ENCODE data around the gene RHOBTB1.
"Not testable (repeated sequence)": the region's sequence is repeated elsewhere in the genome, so short reads cannot be mapped to it uniquely, and the experiment has no call there.

Gene RHOBTB1

DNA sequence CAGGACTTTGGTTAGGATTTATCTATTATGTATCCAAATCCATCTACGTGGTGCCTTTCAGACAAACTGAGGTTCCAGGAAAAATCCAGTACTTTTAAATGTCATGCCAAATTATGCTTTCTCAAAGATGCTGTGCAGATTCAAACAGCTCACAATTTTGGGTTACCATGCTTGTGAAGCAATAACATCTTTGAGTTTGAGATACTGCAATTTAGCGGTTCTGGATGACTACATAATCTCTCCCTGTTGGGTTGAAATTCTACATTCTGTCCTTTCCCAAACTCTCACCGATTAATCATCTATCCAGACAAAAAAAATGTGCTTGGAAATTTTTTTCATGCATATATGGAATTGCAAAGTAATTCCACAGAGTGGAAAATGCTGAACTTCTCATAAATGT is 3.5 kb downstream of the RHOBTB1 start:
- no peak for DNase-seq

DNA sequence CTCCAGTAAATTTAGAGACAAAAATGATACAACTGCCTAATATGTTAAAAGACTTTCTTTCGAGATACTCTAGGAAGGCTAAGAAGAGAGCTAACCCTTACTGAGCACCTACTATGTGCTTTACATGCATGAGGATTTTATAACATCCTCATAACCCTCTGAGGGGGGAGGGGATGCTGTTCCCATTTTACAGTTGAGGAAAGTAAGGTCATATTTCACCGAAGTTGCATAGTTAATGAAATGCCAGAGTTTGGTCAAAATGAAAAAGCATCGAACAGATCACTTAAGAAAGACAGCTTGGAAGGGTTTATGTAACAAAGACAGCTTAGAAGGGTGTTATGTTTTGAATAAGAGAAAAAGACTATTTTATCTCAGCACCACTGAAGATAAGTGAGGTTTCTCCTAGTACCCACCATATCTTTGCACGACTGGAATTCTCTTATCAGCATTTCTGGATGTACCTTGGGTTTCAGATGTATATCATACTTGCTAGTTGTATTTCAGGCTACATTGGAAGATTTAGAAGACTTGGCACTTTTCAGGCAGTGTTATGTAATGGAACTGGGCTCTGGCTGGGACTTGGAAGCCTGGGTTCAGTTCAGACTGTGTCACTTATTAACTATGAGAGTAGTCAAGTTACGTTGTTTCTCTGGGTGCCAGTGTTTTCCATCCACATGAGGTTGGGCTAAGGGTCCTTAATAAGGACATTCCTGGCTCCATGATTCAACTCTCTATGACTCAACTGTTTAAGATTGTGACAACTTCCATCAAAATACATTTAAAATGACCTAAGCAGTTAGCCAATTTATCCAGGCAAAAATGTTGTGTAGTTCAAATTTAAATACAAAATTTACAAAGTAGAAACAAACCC is 6.0 kb downstream of the RHOBTB1 start:
- no peak for DNase-seq

DNA sequence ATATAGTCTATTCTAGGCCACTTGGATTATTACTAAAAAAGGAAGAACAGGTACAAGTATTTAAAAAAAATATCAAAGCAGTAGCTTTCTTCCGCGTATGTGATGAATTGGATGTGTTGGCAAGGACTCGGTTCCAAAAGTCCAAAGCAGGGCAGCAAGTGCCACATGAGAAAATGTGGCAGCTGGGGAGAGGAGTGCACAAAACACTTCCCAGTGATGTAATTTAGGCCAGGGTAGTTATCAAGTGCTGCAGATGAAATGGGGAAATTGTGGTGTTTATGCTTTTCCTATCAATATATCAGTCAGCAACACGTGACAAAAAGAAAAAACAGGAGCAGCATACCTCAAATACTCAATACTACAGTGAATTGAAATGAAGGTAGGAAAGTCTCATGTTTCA is 7.0 kb downstream of the RHOBTB1 start:
- DNase-seq = no peak

DNA sequence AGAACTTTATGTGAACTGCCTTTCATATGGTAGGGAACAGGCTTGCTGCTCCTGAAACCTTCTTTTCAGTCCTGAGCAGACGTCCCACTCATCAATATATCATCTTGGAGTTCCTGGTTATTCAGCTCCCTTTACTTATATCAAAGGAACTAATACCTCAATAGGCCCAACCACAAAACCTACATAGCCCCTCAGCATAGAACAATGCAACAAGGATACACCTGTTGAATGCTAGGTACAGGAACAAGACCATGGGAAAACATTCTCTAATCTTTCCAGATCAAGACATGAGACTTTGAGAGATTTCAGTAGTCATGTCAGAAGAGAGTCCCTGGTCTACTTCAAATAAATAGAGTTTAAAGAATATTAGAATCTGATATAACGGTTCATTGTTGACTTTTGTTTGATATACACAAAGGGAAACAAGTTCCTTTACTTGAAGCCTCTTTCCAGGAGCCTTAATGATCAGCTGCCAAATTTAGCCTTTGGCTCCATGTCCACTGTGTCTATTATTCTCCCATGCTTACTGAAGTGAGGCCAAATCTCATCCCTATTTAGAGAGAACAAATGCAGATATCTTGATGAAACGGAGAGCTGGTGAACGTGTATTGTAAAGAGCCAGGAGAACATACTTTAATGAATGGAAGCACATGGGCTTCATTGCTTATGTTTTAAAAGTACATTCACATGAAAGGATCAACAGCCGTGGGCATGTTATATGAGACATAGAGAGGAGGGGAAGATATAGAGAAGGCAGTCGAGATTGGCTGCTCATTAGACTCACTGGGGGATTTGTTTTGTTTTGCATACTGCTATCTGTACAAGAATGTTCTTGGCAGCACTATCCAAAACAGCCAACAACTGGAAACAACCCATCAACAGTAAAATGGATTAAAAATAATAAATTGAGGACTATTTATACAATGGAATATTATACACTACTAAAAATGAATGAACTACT is 9.5 kb downstream of the RHOBTB1 start:
- no peak for DNase-seq

DNA sequence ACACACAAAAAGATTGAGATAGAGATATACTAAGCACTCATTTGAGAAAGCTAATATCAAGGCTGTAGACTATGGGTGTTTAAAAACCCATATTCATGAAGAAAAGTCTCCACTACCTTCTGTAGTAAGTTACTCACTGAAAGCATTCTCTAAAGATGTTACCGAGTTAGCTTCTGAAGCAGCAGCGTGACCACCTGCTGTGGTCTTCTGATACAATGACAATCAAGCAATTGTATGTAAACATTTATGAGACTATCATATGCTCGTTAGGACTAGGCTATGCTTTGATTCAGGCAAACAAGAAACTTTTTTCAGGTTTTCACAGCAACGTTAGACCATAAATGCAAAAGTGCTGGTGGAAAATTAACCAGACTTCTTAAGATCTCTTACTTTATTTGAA is 11.2 kb downstream of the RHOBTB1 start:
- no peak for DNase-seq

DNA sequence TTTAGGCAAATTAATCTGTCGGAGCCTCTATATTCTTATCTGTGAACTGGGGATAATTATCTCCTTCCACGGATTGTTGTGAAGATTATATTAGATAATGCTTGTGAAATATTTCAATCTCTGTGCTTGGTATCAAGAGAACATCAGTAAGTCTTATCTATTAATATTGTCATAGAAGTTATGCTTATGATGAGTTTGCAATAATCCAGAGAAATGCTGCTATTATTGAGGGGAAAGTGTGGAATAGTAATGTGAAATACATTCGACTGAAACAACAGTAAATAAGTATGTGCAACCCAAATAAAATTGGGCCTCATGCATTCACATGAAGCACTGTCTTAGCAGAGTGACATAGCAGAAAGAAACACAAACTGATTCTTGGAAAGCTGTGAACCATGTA is 13.7 kb downstream of the RHOBTB1 start:
- no peak for DNase-seq

DNA sequence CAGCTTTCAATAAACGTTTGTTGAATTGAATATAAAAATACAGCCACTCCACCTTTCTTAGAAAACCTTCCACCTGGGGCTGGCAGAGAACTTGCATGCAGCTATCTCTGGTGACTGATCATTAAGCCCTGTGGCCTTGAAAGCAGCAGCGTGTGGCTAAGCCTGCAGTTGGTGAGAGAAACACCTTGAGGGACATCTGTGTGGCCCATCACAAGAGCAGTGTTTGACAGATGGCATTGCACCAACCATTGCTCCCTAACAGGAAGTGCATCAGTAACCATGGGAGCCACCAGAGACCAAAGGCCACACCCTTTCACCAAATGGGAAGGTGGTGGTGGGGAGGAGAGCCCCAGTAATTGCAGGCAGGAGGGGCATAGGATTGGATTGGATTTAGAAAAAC is 22.4 kb downstream of the RHOBTB1 start:
- DNase-seq = no peak

DNA sequence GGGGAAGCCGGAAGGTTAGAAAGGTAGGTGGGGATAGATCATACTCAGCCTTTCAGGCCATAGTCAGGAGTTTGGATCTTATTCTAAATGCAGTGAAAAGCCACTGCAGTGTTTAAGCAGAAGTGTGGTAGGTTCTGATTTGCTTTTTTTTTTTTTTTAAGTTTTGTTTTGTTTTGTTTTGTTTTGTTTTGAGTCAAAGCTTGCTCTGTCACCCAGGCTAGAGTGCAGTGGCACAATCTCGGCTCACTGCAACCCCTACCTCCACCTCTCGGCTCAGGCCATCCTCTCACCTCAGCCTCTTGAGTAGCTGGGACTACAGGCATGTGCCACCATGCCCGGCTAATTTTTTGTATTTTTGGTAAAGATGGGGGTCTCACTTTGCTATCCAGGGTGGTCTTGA is 23.5 kb downstream of the RHOBTB1 start:
- DNase-seq = no peak

DNA sequence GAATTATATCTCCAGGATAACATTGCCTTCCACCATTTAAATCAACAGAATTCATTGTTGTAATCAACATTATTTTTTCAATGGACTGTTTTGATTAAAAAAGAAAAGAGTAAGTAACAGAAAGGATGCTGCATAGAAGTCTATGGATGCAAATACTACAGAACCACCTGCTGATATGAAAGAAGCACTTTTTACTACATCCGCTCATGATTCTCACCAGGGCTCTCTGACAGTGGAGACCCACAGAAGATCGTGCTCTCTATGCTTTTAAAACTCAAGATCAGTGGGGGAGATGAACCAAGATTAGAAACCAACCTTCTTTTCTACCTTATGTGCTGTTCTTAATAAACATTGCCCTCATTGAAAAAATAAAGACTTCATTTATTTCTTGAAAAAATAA is 24.4 kb downstream of the RHOBTB1 start:
- DNase-seq = no peak

DNA sequence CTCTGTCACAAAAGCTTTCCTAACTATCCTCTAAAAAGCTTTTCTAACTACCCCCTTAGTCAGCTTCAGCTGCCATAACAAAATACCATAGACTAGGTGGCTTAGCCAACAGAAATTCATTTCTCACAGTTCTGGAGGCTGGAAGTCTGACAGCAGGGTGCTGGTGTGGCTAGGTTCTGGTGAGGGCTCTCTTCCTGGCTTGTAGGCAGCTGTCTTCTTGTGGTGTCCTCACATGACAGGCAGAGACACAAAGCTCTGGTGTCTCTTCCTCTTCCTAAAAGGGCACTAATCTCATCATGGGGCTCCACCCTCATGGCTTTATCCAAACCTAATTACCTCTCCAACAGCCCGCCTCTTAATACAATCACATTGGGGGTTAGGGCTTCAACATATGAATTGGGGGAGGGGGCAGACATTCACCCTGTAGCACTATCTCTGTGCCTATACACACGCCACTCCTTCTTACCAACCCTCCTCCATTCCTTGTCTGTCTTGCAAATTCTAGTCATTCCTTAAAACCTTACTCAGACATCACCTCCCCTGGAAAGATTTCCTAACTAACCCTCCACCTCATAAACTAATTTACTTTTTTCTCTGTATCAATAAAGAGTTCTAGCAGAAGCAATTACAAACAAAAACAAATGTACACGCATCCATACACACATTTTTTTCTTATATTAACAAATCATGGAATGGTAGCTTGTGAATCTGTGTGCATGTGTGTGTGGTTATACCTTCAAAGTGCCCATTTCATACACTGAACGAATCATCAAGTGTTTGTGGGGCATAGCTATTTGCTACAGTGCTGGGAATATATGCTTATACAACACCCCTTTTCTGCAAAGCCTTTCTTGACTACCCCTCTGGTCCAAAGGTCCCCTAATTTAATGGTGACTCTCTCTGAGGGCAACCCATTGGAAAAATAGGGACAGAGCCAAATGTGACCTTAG is 26.4 kb downstream of the RHOBTB1 start:
- no peak for DNase-seq

DNA sequence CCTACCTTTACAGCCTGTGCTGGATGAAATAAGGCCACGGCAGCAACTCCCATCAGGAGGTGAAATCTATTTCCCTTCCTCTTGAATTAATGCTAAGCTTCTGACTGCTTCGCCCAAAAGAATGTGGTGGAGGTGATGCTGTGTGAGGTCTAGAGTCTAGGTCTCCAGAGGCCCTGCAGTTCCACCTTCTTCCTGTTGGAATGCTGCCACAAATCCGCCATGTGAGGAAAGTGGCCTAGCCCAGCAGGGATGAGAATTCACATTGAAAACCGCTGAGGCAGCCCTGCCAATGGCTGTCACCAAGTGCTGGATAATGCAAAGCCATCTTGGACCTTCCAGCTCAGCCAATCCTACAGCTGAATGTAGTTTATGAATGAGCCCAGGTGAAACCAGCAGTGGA is 28.0 kb downstream of the RHOBTB1 start:
- DNase-seq = no peak

DNA sequence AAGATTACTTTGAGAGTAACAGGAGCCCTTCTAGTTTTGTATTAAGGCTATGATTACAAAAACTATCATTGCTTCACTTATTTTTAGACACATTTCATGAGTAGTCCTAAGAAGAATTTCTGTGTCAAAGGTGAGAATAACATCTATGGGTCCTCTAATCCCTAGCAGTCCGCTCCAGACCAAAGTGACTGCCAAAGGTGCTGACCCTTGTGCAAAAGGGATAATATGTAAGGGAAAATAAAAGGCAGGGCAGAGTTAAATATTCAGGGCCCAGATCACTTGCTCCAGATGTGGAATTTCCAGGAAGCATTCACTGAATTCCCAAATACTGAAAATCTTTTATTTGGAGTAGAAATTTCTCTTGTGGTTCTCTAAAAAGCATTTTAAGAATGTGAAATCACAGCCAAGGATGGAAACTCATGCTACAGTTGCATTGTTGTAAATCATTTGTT is 29.3 kb downstream of the RHOBTB1 start:
- DNase-seq = no peak

DNA sequence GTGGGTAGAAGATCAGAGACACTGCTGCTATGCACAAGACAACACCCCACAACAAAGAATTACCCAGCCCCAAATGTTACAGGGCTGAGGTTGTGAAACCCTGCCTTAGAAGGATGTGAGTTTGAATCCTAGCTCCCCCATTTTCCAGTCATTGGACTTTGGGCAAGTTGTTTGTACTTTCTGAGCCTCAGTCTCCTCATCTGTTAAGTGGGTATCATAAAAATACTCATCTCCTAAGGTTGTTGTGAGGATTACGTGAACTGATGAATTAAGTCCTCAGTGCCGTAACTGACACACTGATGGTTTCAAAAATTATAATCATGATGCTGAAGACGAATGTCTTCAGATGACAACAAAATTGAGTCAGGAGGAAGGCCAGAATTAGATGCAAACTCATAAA is 30.3 kb downstream of the RHOBTB1 start:
- no peak for DNase-seq

DNA sequence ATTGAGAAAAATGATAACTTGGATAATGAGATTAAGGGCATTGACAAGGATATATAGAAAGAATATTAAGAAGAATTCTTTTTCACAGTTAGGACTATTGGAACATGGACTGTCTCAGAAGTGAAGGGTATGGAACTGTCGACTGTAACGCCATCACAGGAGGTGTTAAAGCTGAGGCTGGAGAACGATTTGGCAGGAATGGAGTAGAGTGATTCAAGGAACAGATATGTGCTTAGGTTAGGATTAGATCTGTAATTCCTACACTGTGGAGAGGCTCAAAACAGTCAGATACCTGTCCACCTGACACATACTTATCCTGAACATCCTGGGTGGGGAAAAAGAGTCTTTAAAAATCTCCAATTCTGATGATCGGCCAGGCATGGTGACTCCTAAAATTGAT is 30.9 kb downstream of the RHOBTB1 start:
- DNase-seq = no peak

DNA sequence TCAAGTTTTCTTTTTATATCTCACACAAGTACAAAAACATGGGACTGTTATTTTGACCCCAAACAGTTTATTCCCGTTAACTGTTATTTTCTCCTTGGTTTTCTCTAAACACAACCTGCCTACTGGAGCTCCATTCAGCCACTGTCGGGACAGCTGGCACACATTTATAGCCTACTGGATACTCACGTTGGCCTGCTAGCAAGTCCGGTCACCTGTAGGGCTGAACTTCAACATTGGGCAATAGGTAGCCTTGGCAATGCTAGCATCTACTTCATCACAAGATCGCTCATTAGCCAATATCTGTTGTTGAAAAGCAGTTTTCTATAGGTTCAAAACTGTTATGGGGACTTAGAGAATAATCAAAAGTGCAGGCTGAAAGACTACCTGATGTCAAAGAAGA is 32.3 kb downstream of the RHOBTB1 start:
- no peak for DNase-seq

DNA sequence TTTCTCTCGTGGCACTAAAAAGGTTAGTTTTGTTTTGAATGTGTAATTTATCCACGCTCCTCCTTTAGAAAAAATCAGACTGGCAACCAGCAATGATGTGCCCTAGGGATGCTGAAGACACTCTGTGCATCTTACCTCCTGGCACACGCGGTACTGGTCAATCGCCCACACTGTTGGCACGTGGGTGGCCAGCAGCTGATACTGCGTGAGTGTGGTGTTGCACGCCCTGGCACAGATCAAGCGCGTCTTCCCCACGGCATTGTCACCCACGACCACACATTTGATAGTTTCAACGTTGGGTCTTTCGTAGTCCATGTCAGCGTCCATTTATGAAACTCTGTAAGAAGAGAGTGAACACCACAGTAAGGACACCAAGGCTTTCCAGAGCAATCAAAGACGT is 32.8 kb downstream of the RHOBTB1 start:
- DNase-seq = no peak

DNA sequence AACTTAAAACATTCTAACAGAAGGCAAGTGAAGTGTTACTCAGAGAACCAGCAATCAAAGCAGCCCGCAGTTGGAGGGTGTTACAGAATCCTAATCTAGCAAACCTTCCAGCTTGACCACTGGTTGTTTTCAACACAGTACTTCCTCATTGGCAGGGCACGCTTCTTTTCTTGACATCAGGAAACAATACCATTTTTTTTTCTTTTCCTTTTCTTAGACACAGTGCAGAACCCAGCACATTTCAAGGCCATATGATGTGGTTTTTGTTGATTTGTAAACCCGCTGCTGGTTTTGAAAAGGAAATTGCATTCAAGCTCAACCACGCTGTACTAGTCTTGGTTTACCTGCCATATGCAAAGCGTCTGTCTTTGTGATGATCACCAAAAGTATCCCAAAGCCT is 33.4 kb downstream of the RHOBTB1 start:
- no peak for DNase-seq

DNA sequence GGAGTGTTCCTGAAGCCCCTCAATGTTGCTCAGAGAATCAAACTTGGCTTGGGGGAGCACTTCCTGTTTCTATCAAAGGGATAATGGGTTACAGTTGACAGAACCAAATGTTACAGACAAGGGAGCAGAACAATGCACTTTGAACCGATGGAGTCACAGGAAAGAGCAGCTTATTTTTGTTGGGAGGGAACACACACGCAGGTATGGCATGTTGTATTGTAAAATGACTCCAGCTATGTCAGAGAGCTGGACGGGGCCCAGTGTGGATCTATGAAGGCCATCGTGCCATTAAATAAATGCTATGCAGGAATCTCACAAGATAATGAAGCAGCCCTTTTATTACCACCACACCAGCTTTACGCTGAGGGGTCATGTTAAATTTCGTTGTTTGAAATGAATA is 35.1 kb downstream of the RHOBTB1 start:
- DNase-seq = no peak

DNA sequence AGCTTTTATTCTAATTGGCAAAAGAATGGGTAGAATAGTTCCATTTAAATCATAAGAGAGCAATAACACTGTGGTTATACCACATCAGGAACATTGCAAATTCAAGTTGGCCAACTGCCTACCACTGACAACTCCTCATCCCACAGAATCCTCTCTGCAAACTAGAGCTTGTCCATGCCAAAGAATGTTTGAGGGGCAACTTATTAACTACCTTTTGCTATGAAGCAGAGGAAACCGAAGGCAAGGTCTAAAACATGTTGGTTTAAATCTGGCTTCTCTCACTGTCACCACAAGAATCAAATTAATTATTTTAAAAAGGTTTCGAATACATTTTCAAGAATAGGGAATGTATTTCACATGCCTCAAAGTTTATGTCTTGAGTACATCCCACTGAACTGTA is 36.0 kb downstream of the RHOBTB1 start:
- DNase-seq = no peak

DNA sequence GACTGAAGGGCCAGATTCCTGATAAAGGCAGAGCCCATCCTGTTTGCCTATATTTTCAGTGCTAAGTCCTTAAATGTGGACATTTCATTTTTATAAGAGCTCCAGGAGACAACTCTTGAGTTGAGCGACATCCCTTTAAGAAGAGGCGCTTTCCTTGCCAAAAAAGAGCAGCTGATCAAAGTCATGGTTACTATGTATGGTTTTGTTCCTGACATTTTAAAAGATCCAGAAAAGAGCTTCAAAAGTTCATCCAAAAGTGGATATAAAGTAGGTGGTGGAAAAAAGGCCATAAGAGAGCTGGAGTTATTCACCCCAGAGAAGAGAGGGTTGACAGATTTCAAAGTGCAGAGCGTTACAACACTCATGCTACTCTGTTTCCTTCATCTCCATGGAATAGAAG is 36.7 kb downstream of the RHOBTB1 start:
- DNase-seq = no peak

DNA sequence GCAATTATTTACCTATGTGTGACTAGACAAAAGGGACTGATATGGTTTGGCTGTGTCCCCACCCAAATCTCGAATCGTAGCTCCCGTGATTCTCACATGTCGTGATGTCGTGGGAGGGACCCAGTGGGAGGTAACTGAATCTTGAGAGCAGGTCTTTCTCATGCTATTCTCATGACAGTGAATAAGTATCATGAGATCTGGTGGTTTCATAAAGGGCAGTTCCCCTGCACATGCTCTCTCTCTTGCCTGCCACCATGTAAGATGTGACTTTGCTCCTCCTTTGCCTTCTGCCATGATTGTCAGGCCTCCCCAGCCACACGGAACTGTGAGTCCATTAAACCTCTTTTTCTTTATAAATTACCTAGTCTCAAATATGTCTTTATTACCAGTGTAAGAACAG is 37.2 kb downstream of the RHOBTB1 start:
- not testable (repeated sequence) for DNase-seq

DNA sequence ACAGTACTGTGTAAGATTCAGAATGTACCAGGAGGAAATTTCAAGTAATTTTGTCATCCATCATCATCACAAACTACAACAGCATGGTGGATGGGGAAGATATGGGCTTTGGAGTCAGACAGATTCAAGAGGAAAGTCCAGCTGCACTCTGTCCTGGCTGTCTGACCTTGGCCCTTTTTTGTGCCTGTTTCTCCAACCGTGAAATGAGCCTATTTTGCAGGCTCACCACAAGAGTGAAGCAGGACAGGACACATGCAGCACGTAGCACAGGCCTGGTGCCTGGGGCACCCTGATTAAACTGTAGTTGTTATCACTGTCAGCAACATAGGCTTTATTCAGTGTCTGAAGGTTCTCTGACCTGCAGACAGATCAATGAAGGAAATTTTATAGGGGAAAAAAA is 37.6 kb downstream of the RHOBTB1 start:
- DNase-seq = no peak

DNA sequence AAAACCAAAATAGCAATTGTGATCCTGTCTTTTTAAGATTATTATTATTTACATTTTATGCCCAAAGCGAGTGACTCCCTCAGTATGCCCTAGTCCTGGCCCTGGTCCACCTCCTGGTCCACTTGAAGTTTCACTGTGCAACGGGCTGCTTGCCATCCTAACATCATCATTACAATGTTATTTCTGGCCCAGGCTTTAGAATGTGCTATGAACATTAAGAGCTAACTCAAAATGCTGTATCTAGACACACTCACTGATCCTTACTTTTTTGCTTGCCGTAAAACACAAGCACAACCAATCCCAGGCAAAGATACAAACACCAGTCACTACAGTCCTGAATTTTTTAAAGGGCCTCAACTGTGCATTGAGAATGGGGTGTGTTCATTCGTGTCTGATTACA is 38.4 kb downstream of the RHOBTB1 start:
- no peak for DNase-seq
